KOPT-K1 (cell line): Measurements from ENCODE around the gene OR7G1.
A peak's percentile ranks its signal among the peaks of the same experiment; 100 is the strongest.

ENCODE experiments used
- H3K27ac ChIP-seq: fragments of 200-600 bp; sonication (generic); 2 replicates; pipeline ENCODE4 v1.5.1; 2016; ENCODE audit warnings: antibody characterized with exemption, mild to moderate bottlenecking, low read depth, low read length; ENCODE audit not compliant: poor library complexity, severe bottlenecking
- H3K36me3 ChIP-seq: fragments of 200-600 bp; sonication (generic); 2 replicates; pipeline ENCODE4 v1.5.1; 2017; ENCODE audit warnings: antibody characterized with exemption, mild to moderate bottlenecking, low read length, moderate library complexity; ENCODE audit not compliant: insufficient read depth
- H3K9me3 ChIP-seq: fragments of 200-600 bp; sonication (generic); 2 replicates; pipeline ENCODE4 v1.5.1; 2017; ENCODE audit warnings: antibody characterized with exemption, low read length, mild to moderate bottlenecking; ENCODE audit not compliant: insufficient read depth, poor library complexity, severe bottlenecking

The OR7G1 gene, protein sequence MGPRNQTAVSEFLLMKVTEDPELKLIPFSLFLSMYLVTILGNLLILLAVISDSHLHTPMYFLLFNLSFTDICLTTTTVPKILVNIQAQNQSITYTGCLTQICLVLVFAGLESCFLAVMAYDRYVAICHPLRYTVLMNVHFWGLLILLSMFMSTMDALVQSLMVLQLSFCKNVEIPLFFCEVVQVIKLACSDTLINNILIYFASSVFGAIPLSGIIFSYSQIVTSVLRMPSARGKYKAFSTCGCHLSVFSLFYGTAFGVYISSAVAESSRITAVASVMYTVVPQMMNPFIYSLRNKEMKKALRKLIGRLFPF

DNA sequence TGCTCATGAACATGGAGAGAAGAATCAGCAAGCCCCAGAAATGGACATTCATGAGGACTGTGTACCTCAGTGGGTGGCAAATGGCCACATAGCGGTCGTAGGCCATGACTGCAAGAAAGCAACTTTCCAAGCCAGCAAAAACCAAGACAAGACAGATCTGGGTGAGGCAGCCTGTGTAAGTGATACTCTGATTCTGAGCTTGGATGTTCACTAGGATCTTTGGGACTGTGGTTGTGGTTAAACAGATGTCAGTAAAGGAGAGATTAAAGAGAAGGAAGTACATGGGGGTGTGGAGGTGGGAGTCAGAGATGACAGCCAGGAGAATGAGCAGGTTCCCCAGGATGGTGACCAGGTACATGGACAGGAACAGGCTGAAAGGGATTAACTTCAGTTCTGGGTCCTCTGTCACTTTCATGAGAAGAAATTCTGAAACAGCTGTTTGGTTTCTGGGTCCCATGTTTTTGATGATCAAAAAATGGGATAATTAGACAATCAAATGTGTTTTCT lies at the start of gene OR7G1:
Gene OR7G1 (minus strand): TSS at position 457 of the 507 bp plus-strand sequence. CDS start 0 bp downstream, at position 457.
- Histone ChIP-seq H3K36me3 (no peaks in the 10 kb centered on the region), H3K27ac (no peak within 1 kb of the TSS), H3K9me3 (no peaks in the 10 kb centered on the region)

DNA sequence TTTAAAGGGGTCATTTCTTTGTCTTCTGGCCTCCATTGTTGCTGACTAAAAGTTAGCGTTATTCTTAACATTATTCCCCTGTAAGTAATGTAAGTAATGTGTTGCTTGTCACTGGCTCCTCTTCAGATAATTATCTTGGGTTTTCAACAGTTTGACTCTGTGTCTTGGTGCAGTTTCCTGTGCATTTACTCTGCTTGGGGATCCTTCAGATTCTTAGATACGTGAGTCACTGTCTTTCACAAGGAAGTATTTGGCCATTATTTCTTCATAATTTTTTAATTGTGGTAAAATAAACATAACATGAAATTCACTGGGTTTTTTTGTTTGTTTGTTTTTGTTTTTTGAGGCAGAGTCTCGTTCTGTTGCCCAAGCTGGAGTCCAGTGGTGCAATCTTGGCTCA lies 49.7 kb upstream of the OR7G1 start:
- peaks cover 76% of the 10 kb centered on the region for H3K36me3 ChIP-seq
- no peaks in the 10 kb centered on the region for H3K9me3 ChIP-seq
- no peak overlapping the region for H3K27ac ChIP-seq

DNA sequence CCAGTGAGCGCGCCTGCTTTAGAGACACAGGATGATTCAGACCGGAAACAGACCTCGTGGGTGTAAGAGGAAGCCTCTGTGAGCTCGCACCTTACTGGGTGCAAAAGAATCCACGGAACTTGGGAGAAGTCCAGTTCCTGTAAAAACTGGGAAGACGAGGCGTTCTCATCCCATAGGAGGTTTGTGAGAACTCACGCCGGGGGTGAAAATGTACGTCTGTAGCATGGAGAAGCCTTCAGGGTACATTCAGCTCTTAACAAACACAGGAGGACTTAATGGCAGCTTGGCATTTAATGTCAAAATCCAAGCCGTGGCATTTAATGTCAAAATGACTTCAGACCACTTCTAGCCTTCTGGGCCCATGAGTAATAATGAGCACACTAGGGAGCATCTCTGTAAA lies 45.9 kb upstream of the OR7G1 start:
- Histone ChIP-seq H3K27ac (no peak overlapping the region), H3K36me3 (peaks cover 99% of the 10 kb centered on the region), H3K9me3 (no peaks in the 10 kb centered on the region)

DNA sequence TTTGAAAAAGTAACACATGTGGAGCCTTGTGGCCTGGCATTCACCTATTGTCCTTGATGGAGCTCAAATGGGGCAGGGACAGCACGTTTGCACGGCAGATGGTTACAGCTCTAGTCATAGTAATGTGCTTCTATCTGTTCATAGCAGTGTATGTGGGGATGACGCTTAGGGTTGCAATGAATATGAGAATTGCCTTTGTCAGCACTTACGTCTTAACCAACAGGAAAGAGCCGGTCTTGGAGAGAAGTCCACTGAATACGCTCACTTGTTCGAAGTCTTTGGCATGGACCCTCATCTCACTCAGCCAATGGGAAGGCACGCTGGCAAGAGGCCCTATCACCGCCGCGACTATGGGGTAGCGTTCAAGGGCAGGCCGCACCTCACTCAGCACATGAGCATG lies 44.3 kb upstream of the OR7G1 start:
- Histone ChIP-seq H3K36me3 (peaks cover 100% of the 10 kb centered on the region), H3K27ac (no peak overlapping the region), H3K9me3 (no peaks in the 10 kb centered on the region)

DNA sequence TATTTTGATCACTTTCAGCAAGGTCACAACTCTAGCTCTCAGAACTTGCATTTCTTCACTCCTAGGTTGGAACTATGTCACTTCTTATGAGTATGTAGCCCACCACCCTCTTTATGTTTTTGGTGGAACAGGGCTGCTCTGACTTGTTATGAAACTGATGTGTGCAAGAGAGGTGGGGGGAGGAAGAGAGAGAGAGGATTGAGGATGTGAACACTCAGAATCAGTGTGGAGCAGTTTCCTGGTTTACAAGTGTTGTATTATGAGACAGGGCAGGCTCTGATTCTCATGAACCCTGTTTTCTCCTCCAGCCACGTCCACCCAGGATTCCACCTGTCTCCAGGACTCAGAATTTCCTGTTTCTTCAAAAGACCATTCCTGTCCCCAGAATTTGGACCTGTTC lies 40.7 kb upstream of the OR7G1 start:
- H3K9me3 ChIP-seq = peaks cover 17% of the 10 kb centered on the region
- H3K36me3 ChIP-seq = peaks cover 98% of the 10 kb centered on the region
- no peak overlapping the region for H3K27ac ChIP-seq

DNA sequence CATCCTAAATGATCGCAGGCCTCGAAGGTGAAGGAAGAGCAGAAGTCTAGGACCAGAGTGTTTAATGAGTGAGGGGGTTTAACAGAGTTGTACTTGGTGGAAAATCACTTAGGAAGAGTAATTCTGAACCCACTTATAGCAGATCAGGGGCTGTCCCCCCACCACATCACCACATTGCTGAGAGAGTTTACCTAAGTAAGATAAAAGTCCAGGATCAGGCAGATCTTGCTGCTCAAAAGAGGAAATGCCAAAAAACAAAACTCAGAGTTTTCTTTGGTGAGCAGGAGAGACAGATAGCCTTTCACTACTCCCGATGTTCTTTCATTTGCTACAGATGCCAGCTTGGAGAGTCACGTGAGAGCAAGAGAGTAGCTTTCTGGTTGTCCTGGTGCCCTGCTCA lies 40.0 kb upstream of the OR7G1 start:
- Histone ChIP-seq H3K36me3 (peaks cover 98% of the 10 kb centered on the region), H3K9me3 (peaks cover 24% of the 10 kb centered on the region), H3K27ac (no peak overlapping the region)

DNA sequence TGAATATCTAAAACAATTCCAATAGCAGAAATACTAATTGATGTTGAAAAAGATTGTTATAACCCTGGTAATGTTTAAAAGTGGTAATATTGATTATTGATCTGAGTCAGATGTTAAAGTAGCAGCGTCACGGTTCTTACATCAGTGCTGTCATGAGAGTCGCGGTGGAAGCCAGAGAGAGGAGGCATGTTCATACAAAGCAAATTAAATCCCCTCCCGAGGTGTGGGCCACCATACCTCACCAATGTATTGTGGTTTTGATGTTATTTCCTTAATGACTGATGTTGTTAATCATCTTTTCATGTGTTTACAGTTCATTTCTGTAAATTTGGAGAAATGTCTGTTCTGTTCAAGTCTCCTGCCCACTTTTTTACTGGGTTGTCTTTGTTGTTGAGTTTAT lies 35.8 kb upstream of the OR7G1 start:
- H3K27ac ChIP-seq = no peak overlapping the region
- peaks cover 63% of the 10 kb centered on the region for H3K9me3 ChIP-seq
- H3K36me3 ChIP-seq = peaks cover 98% of the 10 kb centered on the region

DNA sequence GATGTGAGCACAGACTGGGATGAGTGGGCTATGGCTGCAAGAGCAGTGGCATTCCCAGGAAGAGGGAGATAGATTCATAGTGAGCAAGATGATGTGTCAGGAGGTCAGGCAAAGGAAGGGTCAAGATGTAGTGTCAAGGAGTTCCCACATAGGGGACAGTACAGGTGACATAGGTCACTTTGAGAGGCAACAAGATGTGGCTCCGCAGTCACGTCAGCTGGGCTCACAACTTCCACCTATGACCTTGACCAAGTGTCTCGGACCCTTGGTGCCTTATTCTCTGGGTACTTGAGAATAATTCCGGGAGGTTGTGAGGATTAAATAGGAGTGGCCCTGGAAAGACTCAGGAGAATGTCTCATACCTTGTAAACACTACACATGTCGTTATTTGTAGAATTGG lies 35.1 kb upstream of the OR7G1 start:
- Histone ChIP-seq H3K9me3 (peaks cover 70% of the 10 kb centered on the region), H3K36me3 (peaks cover 93% of the 10 kb centered on the region), H3K27ac (no peak overlapping the region)

DNA sequence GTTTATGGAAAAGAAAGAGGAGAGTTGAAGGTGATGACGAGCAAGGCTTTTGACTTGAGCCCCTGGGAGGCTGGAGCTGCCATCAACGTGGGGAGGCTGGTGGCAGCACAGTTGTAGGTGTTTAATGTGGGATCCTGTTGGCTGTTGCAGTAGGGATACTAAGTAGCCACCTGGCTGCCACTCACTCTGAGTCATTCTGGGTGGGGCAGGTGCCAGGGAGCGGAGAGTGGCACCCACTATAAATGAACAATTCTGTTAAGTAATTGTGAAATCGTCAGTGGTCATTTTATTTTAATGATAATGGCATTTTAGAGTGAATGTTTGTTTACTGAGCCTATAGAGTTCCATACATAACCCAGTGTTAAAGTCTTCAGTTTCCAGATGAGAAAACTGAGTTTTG lies 34.4 kb upstream of the OR7G1 start:
- Histone ChIP-seq H3K36me3 (peaks cover 93% of the 10 kb centered on the region), H3K27ac (no peak overlapping the region), H3K9me3 (peaks cover 77% of the 10 kb centered on the region)

DNA sequence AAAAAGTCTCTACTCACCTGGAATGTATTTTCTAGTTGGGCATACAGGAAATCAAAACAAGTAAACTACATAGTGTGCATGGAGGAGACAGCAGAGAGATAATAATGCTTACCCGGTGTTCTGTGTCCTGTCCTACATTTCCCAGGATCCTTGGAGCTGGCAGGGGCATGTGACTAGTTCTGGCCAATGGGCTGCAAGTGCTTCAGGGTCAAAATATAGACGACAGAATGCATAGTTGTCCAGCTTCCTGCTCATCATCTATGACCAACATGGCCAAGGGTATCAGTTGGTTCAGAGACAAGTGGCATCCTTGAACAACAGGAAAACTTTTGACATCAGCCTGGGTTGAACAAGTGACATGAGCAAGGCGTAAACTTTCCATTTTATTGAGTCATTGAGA lies 33.1 kb upstream of the OR7G1 start:
- no peak overlapping the region for H3K27ac ChIP-seq
- peaks cover 95% of the 10 kb centered on the region for H3K36me3 ChIP-seq
- H3K9me3 ChIP-seq = peaks cover 90% of the 10 kb centered on the region

DNA sequence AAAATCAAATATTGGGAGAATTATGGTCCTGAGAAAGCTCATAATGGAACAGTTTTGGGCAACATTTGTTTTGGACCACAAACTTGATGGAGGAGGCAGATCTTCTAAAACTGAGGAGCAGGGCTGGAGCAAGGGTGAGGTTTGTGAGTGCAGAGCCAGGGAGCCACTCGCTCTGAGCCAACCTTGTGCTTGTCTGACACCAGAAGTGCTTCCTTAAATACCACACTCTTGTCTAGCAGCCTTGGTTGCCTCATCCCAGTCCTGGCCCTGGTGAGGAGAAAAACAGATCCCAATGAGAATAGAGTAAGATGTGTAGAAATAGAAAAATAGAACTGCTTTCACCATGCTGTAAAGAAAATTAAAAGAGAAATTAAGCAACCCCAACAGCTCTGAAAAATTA lies 31.3 kb upstream of the OR7G1 start:
- H3K36me3 ChIP-seq = peaks cover 95% of the 10 kb centered on the region
- H3K9me3 ChIP-seq = peaks cover 92% of the 10 kb centered on the region

DNA sequence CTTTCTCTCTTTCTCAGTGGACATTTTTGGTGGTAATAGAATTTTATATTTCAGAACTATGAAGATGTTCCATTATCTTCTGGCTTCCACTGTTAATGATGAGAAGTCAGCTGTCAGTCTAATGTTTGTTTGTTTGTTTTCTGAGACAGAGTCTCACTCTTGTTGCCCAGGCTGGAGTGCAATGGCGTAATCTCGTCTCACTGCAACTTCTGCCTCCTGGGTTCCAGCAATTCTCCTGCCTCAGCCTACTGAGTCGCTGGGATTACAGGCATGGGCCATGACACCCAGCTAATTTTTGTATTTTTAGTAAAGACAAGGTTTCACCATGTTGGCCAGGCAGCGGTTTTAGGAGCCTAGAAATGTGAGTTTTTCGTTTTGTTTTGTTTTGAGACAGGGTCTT lies 29.4 kb upstream of the OR7G1 start:
- H3K27ac ChIP-seq = no peak overlapping the region
- H3K36me3 ChIP-seq = peaks cover 79% of the 10 kb centered on the region
- peaks cover 73% of the 10 kb centered on the region for H3K9me3 ChIP-seq

More for the DNA sequence above, 31.3 kb upstream of the OR7G1 start:
- H3K27ac ChIP-seq = no peak overlapping the region

DNA sequence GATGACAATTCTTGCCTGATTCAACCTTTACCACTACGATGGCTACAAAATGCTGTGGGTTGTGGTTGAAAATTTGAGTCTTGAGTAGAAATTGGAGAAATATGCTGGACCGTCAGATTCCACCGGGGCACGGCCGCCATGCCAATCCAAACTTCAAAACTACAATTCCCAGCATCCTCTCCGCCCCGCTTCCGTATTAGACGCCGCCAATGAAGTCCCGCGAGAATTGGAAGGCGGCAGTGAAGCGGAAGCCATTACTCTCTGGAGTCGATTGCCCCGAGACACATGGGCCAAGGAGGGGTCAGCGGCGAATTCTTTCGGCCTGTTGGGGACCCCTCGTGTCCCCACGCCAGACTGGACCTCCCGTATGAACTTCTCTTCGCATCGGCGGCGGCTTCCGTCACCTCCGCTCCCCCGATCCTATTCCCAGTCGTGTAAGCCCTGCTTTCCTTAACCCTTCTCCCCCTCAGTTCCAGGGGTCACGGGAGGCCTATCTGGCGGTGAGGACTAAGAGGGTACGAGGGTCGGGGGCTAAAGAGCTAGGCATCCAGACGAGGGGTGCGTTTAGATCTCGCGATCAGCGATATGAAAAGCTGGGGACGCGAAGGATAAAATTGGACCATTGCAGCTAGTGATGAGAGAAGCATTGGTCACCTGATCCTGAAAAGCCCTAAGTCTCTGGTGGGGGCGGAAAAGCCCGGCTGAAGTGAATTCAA lies 24.8 kb upstream of the OR7G1 start, which contains the start of gene ZNF317:
Gene ZNF317 (plus strand): TSS at position 239 of the 716 bp plus-strand sequence. CDS start 15,620 bp downstream, outside the sequence.
- peaks cover 30% of the 10 kb centered on the region for H3K9me3 ChIP-seq
- peaks cover 38% of the 10 kb centered on the region for H3K36me3 ChIP-seq
- H3K27ac ChIP-seq = peak within 1 kb of the TSS; percentile 85

DNA sequence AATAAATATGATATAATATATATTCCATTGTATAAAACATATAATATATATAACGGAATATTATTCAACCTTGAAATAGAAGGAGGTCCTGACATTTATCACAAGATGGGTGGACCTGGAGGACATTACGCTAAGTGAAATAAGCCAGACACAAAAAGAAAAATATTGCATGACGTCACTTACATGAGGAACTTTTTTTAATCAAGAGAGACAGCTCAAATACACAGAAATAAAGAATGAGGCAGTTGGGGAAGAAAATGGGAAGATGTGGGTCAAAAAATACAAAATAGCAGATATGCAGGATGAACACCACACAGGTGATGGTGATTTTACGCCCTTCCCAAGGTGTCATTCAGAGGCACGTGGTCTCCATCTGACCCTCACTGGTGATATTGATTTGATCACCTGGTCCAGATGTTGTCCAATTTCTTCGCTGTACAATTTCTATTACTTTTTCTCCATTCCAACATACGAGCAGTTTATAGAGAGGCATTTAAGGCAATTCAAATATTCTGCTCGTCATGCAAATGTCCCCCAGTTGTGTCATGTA lies 24.1 kb upstream of the OR7G1 start:
- H3K36me3 ChIP-seq = peaks cover 32% of the 10 kb centered on the region
- peak overlapping the region; percentile 85 for H3K27ac ChIP-seq
- H3K9me3 ChIP-seq = peaks cover 24% of the 10 kb centered on the region

DNA sequence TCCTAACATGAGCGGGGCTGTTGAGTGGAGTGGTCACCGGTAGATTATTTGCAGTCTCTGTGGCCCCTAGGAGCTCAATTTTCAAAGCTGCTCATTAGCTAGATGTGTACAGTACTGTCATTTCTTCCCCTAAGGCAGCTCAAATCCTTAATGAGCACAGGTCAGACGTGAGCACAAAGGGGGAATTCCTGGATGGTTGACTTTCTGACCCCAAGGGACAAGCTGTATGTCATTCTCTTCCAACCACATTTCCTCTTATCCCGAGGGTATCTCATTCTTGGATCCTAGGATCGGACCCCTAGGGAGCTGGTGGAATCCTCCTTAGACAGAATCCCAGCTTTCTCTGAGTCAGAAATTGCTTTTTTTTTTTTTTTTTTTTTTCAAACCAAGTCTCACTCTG lies 16.9 kb upstream of the OR7G1 start:
- H3K36me3 ChIP-seq = no peaks in the 10 kb centered on the region
- no peaks in the 10 kb centered on the region for H3K9me3 ChIP-seq
- H3K27ac ChIP-seq = no peak overlapping the region
